NCI-H446 (cell line): ENCODE measurements around the gene SPRR2F.

Source experiments
- DNase-seq, 2 experiments: peaks; one replicate each; lab custom pipeline; 2025; lab: John Stamatoyannopoulos, UW

Gene SPRR2F

GRCh38 chr1:153072806-153073726, 40.2 kb downstream of the SPRR2F start:
- no peak for DNase-seq

- no peak for DNase-seq
Measured at GRCh38 chr1:153071511-153071910, 41.8 kb downstream of the SPRR2F start, which contains the start of gene SPRR2B. Gene SPRR2B, minus strand, starts transcription at chr1:153071611. Its CDS starts 772 bp downstream, at chr1:153070839.

- no peak for DNase-seq
Measured at GRCh38 chr1:153070243-153070642, 43.1 kb downstream of the SPRR2F start.
